Peyer's patch (tissue), 4 donors: Measurements from ENCODE around the gene CREB3L1.

Experiments
- CTCF ChIP-seq, 6 experiments: fragments of 450-650 bp in 4 of 6; fragments of 200-600 bp in 2 of 6; sonication (generic) in 1 of 6; IDR thresholded peaks; one replicate each; pipeline ENCODE4 v1.5.1; 2017 to 2019; ENCODE audit warnings: antibody characterized with exemption in 6 of 6, mild to moderate bottlenecking in 3 of 6, moderate library complexity in 1 of 6
- POLR2A ChIP-seq, 2 donors: fragments of 450-650 bp; IDR thresholded peaks; one replicate each; pipeline ENCODE4 v1.5.1; 2017; ENCODE audit warnings: antibody characterized with exemption in 2 of 2, mild to moderate bottlenecking in 2 of 2, moderate library complexity in 2 of 2

GRCh38 chr11:46290598-46291309 is 13.3 kb downstream of the CREB3L1 start:
- TF ChIP-seq CTCF (IDR thresholded peaks at IDR 0.05) (no peak), POLR2A (IDR thresholded peaks at IDR 0.05) (no peak)
